H1 (cell line): ENCODE results near the gene TMEM132A. TPM values are rescaled to one million over a fixed set of nuclear protein-coding genes. Genes with fewer than 3 reads are reported as not detected.

Experiments
- CTCF ChIA-PET: fragments of 300-600 bp; sonication (Branson Sonifier 250); formaldehyde crosslinking; loops from one replicate; lab custom pipeline; 2021; ENCODE audit not compliant: partially characterized antibody; lab: Charles Lee
- POLR2A ChIA-PET: fragments of 300-600 bp; sonication (Branson Sonifier 250); formaldehyde crosslinking; loops from one replicate; lab custom pipeline; 2021; ENCODE audit warnings: inconsistent platforms; ENCODE audit not compliant: partially characterized antibody; lab: Charles Lee
- DNase-seq, 2 experiments: peaks; one replicate each; pipeline versions ENCODE4 v3.0.0 to v3.0.0-alpha.2; 2010 to 2022; ENCODE audit warnings: low spot score in 2 of 2, low read depth in 1 of 2, mixed read lengths in 1 of 2
- FAIRE-seq: peaks from 2 replicates; lab custom pipeline; 2011; peaks lifted over from hg19 to GRCh38; lab: Jason Lieb, UNC
- H2AFZ ChIP-seq: 2 replicates; pipeline ENCODE4 v1.8.1; 2012; ENCODE audit warnings: low read length, inconsistent platforms
- H2AK5ac ChIP-seq: 2 replicates; pipeline ENCODE4 v1.6.1; 2013; ENCODE audit warnings: low read depth, low read length
- H2BK120ac ChIP-seq: replicated peaks from 2 replicates; pipeline ENCODE3; 2013; ENCODE audit warnings: low read depth, low read length, inconsistent platforms
- H2BK12ac ChIP-seq: 2 replicates; pipeline ENCODE4 v1.6.1; 2013; ENCODE audit warnings: low read depth, low read length
- H2BK15ac ChIP-seq: 2 replicates; pipeline ENCODE4 v1.6.1; 2013; ENCODE audit warnings: low read length
- H2BK20ac ChIP-seq: 2 replicates; pipeline ENCODE4 v1.6.1; 2013; ENCODE audit warnings: low read length
- H2BK5ac ChIP-seq: 2 replicates; pipeline ENCODE4 v1.6.1; 2013; ENCODE audit warnings: low read depth, low read length
- H3K14ac ChIP-seq: 2 replicates; pipeline ENCODE4 v1.6.1; 2013; ENCODE audit warnings: inconsistent platforms; ENCODE audit not compliant: insufficient read length
- H3K18ac ChIP-seq: 2 replicates; pipeline ENCODE4 v1.6.1; 2013; ENCODE audit warnings: low read length; ENCODE audit errors: extremely low read depth
- H3K23ac ChIP-seq: 2 replicates; pipeline ENCODE4 v1.6.1; 2013; ENCODE audit warnings: inconsistent platforms; ENCODE audit not compliant: insufficient read length
- H3K23me2 ChIP-seq: 2 replicates; pipeline ENCODE4 v1.6.1; 2013; ENCODE audit warnings: low read depth, low read length
- H3K27ac ChIP-seq: 2 replicates; pipeline ENCODE4 v1.6.1; 2011; ENCODE audit warnings: low read depth, low read length, inconsistent platforms
- H3K27me3 ChIP-seq, 4 experiments: replicated peaks in 1 of 4; 1 replicate in 1 of 4; 2 replicates in 3 of 4; pipeline versions ENCODE4 v1.6.1 to v1.8.1; 2011 to 2013; ENCODE audit warnings: low read length in 3 of 4, mild to moderate bottlenecking in 3 of 4, inconsistent platforms in 2 of 4, mixed read lengths in 2 of 4, moderate library complexity in 1 of 4; ENCODE audit not compliant: control insufficient read depth in 3 of 4, insufficient read depth in 3 of 4; ENCODE audit errors: extremely low read depth in 1 of 4
- H3K36me3 ChIP-seq, 4 experiments: 2 replicates each; pipeline versions ENCODE4 v1.6.1 to v1.8.1; 2011 to 2013; ENCODE audit warnings: mild to moderate bottlenecking in 4 of 4, low read length in 3 of 4, moderate library complexity in 2 of 4, control low read depth in 1 of 4, inconsistent platforms in 1 of 4; ENCODE audit not compliant: insufficient read depth in 4 of 4, control insufficient read depth in 2 of 4
- H3K4ac ChIP-seq: replicated peaks from 2 replicates; pipeline ENCODE3; 2013; ENCODE audit warnings: low read length, low read depth, mixed read lengths, inconsistent platforms; ENCODE audit not compliant: insufficient read length
- H3K4me1 ChIP-seq, 4 experiments: replicated peaks in 1 of 4; 1 replicate in 1 of 4; 2 replicates in 3 of 4; pipeline versions ENCODE4 v1.6.1 to v1.8.1; 2011 to 2013; ENCODE audit warnings: low read length in 3 of 4, inconsistent platforms in 2 of 4, mixed read lengths in 1 of 4; ENCODE audit not compliant: insufficient read depth in 4 of 4, control insufficient read depth in 3 of 4
- H3K4me2 ChIP-seq, 2 experiments: 2 replicates each; pipeline versions ENCODE4 v1.6.1 to v1.8.1; 2011 to 2013; ENCODE audit warnings: low read depth in 2 of 2, low read length in 2 of 2, control low read depth in 1 of 2, inconsistent platforms in 1 of 2, mild to moderate bottlenecking in 1 of 2; ENCODE audit not compliant: insufficient read depth in 1 of 2
- H3K4me3 ChIP-seq, 4 experiments: fragments of 200-600, 300-600 bp in 1 of 4; sonication (generic), shearing (Covaris generic), sonication (Bioruptor Twin) in 1 of 4; 2 replicates each; pipeline versions ENCODE4 v1.5.1 to v1.8.1; 2011 to 2016; ENCODE audit warnings: low read length in 4 of 4, low read depth in 3 of 4, control low read depth in 2 of 4, inconsistent platforms in 2 of 4, mild to moderate bottlenecking in 2 of 4, mixed read lengths in 1 of 4, moderate library complexity in 1 of 4; ENCODE audit not compliant: insufficient read depth in 2 of 4; ENCODE audit errors: extremely low read depth in 1 of 4
- H3K56ac ChIP-seq: replicated peaks from 2 replicates; pipeline ENCODE3; 2013; ENCODE audit warnings: low read depth, mild to moderate bottlenecking, mixed read lengths, low read length, inconsistent platforms; ENCODE audit not compliant: insufficient read length
- H3K79me1 ChIP-seq: 2 replicates; pipeline ENCODE4 v1.6.1; 2013; ENCODE audit warnings: low read depth, low read length, control low read depth
- H3K79me2 ChIP-seq, 2 experiments: 2 replicates each; pipeline versions ENCODE4 v1.6.1 to v1.8.1; 2012 to 2013; ENCODE audit warnings: low read length in 2 of 2, mild to moderate bottlenecking in 2 of 2, inconsistent platforms in 1 of 2; ENCODE audit not compliant: insufficient read depth in 2 of 2, control insufficient read depth in 1 of 2
- H3K9ac ChIP-seq, 4 experiments: replicated peaks in 1 of 4; 1 replicate in 1 of 4; 2 replicates in 3 of 4; pipeline versions ENCODE4 v1.6.1 to v1.8.1; 2011 to 2013; ENCODE audit warnings: low read depth in 3 of 4, low read length in 3 of 4, control low read depth in 2 of 4, mild to moderate bottlenecking in 2 of 4, moderate library complexity in 2 of 4, inconsistent platforms in 1 of 4; ENCODE audit errors: extremely low read depth in 1 of 4
- H3K9me3 ChIP-seq, 2 experiments: 2 replicates each; pipeline versions ENCODE4 v1.6.1 to v1.8.1; 2012 to 2013; ENCODE audit warnings: mild to moderate bottlenecking in 2 of 2, moderate library complexity in 2 of 2, control low read depth in 1 of 2, inconsistent platforms in 1 of 2, low read depth in 1 of 2, low read length in 1 of 2, mixed read lengths in 1 of 2; ENCODE audit not compliant: insufficient read depth in 2 of 2
- H4K20me1 ChIP-seq, 2 experiments: replicated peaks in 1 of 2; 2 replicates each; pipeline versions ENCODE3 to v1.8.1; 2011 to 2013; ENCODE audit warnings: inconsistent platforms in 2 of 2, low read length in 2 of 2, mild to moderate bottlenecking in 1 of 2; ENCODE audit not compliant: insufficient read depth in 2 of 2, control insufficient read depth in 1 of 2
- H4K5ac ChIP-seq: 2 replicates; pipeline ENCODE4 v1.6.1; 2013; ENCODE audit warnings: low read length, low read depth, mixed read lengths, inconsistent platforms; ENCODE audit not compliant: insufficient read length
- H4K8ac ChIP-seq: 2 replicates; pipeline ENCODE4 v1.8.0; 2013; ENCODE audit warnings: mild to moderate bottlenecking, moderate library complexity, low read length, inconsistent platforms; ENCODE audit not compliant: insufficient read depth; ENCODE audit errors: extremely low read depth
- H4K91ac ChIP-seq: replicated peaks from 2 replicates; pipeline ENCODE3; 2013; ENCODE audit warnings: low read length, mixed read lengths, inconsistent platforms; ENCODE audit not compliant: insufficient read length
- CTBP2 ChIP-seq: IDR thresholded peaks from 2 replicates; pipeline ENCODE4 v1.7.0; 2011; ENCODE audit warnings: borderline replicate concordance, mild to moderate bottlenecking, moderate library complexity, mixed read lengths, low read length; ENCODE audit not compliant: insufficient read depth, insufficient read length
- MAFK ChIP-seq: IDR thresholded peaks from 2 replicates; pipeline ENCODE4 v1.6.1; 2012; ENCODE audit warnings: low read depth, mild to moderate bottlenecking, improper control_type of control experiment, low read length
- POLR2A ChIP-seq, 2 experiments: IDR thresholded peaks; 1 replicate in 1 of 2; 2 replicates in 1 of 2; pipeline ENCODE4 v1.6.1; 2011; ENCODE audit warnings: low read depth in 2 of 2, low read length in 2 of 2, mild to moderate bottlenecking in 2 of 2; ENCODE audit errors: control extremely low read depth in 1 of 2
- YY1 ChIP-seq: IDR thresholded peaks from 2 replicates; pipeline ENCODE4 v1.6.1; 2011; ENCODE audit warnings: low read depth, mild to moderate bottlenecking, low read length
- WGBS, 2 experiments: shearing (Covaris generic) in 1 of 2; methylation state at CpG; one replicate each; pipeline versions ENCODE4 v1.1.6 to v1.1.7; 2013 to 2015; ENCODE audit warnings: low lambda C conversion rate in 2 of 2, mixed read lengths in 2 of 2, inconsistent platforms in 1 of 2, low coverage in 1 of 2, missing lambda C conversion rate in 1 of 2; ENCODE audit not compliant: insufficient replicate concordance in 2 of 2, insufficient coverage in 1 of 2, insufficient read length in 1 of 2; ENCODE audit errors: extremely low coverage in 1 of 2, missing lambda C conversion rate in 1 of 2; 5-methylcytosine and 5-hydroxymethylcytosine counted together
- polyA plus RNA-seq, 7 experiments: library from polyadenylated mRNA; depleted of rRNA in 3 of 7; stranded (reverse) in 5 of 7; unstranded in 2 of 7; fragments of >200 nt in 5 of 7; fragments of 200-250 nt in 2 of 7; gene quantifications; 1 replicate in 5 of 7; 2 replicates in 1 of 7; 4 replicates in 1 of 7; pipeline versions ENCODE4 v1.2.1 to v1.2.3, GENCODE V29; 2011 to 2013; ENCODE audit warnings: missing spikeins in 2 of 7, mixed read lengths in 2 of 7
- total RNA-seq: library from RNA; stranded (reverse); fragmentation: NEBNext Ultra II Directional; extraction: Animal tissue kit (Norgen Biotek cat#: 25700); gene quantifications from 2 replicates; pipeline ENCODE4 v1.2.1, GENCODE V29; 2021
- TF ChIP-seq, protein P1 (sequence below): IDR thresholded peaks from 2 replicates; pipeline ENCODE4 v1.6.1; 2012; ENCODE audit warnings: inconsistent platforms
- TF ChIP-seq, protein P2 (sequence below), 3 experiments: IDR thresholded peaks; 1 replicate in 2 of 3; 2 replicates in 1 of 3; pipeline versions ENCODE4 v1.5.1 to v1.6.1; 2011; ENCODE audit warnings: low read length in 3 of 3, mild to moderate bottlenecking in 3 of 3, inconsistent platforms in 2 of 3, low read depth in 1 of 3, moderate library complexity in 1 of 3; ENCODE audit not compliant: insufficient read depth in 1 of 3; ENCODE audit errors: control extremely low read depth in 1 of 3
- TF ChIP-seq, protein P3 (sequence below): IDR thresholded peaks from 2 replicates; pipeline ENCODE4 v1.6.1; 2011; ENCODE audit warnings: low read length, improper control_type of control experiment

Gene TMEM132A
- total and polyA plus RNA-seq, 2 of the 8 experiments (the other 6 are each of a cell fraction or from before 2014, with no cell fraction given), result 46.6 to 97.9 TPM

DNA sequence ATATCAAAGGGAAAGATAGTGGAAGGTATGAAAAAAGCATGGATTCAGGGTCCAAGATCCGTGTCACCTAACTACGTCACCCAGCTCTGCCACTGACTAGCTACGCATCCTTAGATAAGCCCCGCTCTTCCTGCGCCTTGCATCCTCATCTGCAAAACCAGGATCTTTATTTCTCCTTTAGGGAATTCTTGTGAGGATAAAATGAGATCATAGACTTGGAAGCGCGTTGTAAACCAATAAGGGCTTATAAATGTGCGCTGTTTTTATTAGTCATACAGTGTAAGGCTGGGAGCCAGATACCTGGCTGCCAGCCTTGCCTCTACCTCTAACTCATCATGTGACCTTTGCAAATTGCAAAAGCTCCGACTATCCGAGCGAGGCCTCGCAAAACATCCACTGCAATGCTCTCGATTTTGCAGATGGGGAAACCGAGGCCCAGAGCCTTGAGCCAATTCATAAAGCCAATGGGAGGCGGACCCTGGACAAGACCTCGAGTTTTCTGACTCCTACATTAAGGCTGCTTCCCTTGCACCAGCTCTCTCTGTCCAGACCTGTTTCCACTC, 18.6 kb upstream of the TMEM132A start:
- H3K4me3 ChIP-seq, result peak overlapping the region; percentile 76 to 91 (median 90)
- peak overlapping the region; percentile 81 to 97 for H3K4me2 ChIP-seq
- peak overlapping the region; percentile 52 for H3K56ac ChIP-seq
- H3K23ac ChIP-seq, result no peak overlapping the region
- no peak overlapping the region; the same call in 1 of the 2 replicates for H2BK5ac ChIP-seq
- H3K36me3 ChIP-seq, result peaks cover 12 to 28% (median 27%) of the 10 kb centered on the region in 4 experiments; a peak in 7 of 8 replicates
- no peak overlapping the region for H2BK120ac ChIP-seq
- no peak overlapping the region for H2BK15ac ChIP-seq
- H3K27me3 ChIP-seq, result 0 out of 7 replicates have a peak, but pooled peaks cover 0 to 2% (median 0%) of the 10 kb centered on the region in 4 experiments
- no peak overlapping the region for H2AK5ac ChIP-seq
- TF ChIP-seq CTBP2 (no peak), MAFK (no peak), YY1 (no peak), POLR2A (IDR thresholded peaks at IDR 0.05; ENCODE audit: control extremely low read depth in 1 of 2, low read depth in 2 of 2, low read length in 2 of 2) (0 out of 3 replicates have a peak, but pooled peaks of 1 of the 2 experiments have one; percentile 24)
- TF ChIP-seq, protein P1, sequence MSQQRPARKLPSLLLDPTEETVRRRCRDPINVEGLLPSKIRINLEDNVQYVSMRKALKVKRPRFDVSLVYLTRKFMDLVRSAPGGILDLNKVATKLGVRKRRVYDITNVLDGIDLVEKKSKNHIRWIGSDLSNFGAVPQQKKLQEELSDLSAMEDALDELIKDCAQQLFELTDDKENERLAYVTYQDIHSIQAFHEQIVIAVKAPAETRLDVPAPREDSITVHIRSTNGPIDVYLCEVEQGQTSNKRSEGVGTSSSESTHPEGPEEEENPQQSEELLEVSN, result no peak
- TF ChIP-seq, protein P2, sequence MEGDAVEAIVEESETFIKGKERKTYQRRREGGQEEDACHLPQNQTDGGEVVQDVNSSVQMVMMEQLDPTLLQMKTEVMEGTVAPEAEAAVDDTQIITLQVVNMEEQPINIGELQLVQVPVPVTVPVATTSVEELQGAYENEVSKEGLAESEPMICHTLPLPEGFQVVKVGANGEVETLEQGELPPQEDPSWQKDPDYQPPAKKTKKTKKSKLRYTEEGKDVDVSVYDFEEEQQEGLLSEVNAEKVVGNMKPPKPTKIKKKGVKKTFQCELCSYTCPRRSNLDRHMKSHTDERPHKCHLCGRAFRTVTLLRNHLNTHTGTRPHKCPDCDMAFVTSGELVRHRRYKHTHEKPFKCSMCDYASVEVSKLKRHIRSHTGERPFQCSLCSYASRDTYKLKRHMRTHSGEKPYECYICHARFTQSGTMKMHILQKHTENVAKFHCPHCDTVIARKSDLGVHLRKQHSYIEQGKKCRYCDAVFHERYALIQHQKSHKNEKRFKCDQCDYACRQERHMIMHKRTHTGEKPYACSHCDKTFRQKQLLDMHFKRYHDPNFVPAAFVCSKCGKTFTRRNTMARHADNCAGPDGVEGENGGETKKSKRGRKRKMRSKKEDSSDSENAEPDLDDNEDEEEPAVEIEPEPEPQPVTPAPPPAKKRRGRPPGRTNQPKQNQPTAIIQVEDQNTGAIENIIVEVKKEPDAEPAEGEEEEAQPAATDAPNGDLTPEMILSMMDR (IDR thresholded peaks at IDR 0.05; ENCODE audit: control extremely low read depth in 1 of 3, insufficient read depth in 1 of 3, low read depth in 1 of 3, low read length in 3 of 3), result no peak
- TF ChIP-seq, protein P3, sequence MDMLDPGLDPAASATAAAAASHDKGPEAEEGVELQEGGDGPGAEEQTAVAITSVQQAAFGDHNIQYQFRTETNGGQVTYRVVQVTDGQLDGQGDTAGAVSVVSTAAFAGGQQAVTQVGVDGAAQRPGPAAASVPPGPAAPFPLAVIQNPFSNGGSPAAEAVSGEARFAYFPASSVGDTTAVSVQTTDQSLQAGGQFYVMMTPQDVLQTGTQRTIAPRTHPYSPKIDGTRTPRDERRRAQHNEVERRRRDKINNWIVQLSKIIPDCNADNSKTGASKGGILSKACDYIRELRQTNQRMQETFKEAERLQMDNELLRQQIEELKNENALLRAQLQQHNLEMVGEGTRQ, result peak; percentile 4; the same call in 1 of the 2 replicates
- peak overlapping the region; percentile 29 for H4K91ac ChIP-seq
- POLR2A ChIA-PET, result interaction anchor here (0.8 to 4.2 kb wide), 13 partner anchors 10 to 74 kb away, joined by 3 to 28 read pairs (median 4); partner anchors contain the start of genes CCDC86, TMEM109 and TMEM132A
- no peak overlapping the region for H3K14ac ChIP-seq
- no peak for FAIRE-seq
- H3K4me1 ChIP-seq, result peaks cover 2 to 8% (median 5%) of the 10 kb centered on the region in 4 experiments; a peak in 4 of 7 replicates
- peak overlapping the region; percentile 32 for H4K5ac ChIP-seq
- WGBS, 2 experiments, result 17% methylated on average over 16 of the region's 16 CpGs; no CpG with 5 or more reads in 1 of the 2 experiments
- peaks cover 6% of the 10 kb centered on the region for H3K79me1 ChIP-seq
- H3K23me2 ChIP-seq, result peaks cover 2% of the 10 kb centered on the region; the same call in 1 of the 2 replicates
- DNase-seq, result no peak
- H3K9ac ChIP-seq, result peak overlapping the region; percentile 80 to 92 (median 85)
- peaks cover 10 to 22% of the 10 kb centered on the region in 2 experiments for H4K20me1 ChIP-seq
- no peaks in the 10 kb centered on the region for H3K9me3 ChIP-seq
- no peak overlapping the region for H2BK20ac ChIP-seq
- H4K8ac ChIP-seq, result peak overlapping the region; percentile 90
- no peak overlapping the region for H2AFZ ChIP-seq
- no peak overlapping the region for H3K27ac ChIP-seq
- H3K4ac ChIP-seq, result no peak overlapping the region
- no peak overlapping the region for H2BK12ac ChIP-seq
- CTCF ChIA-PET, result interaction anchor here (1.0 to 23.0 kb wide), 6 partner anchors 8 to 73 kb away, joined by 3 to 522 read pairs (median 8); partner anchors contain the start of gene TMEM109
- H3K18ac ChIP-seq, result no peak overlapping the region
- peaks cover 23 to 40% of the 10 kb centered on the region in 2 experiments for H3K79me2 ChIP-seq
